Measurements from ENCODE around the gene INSYN2B.
"Not testable (repeated sequence)": the region's sequence is repeated elsewhere in the genome, so short reads cannot be mapped to it uniquely, and the experiment has no call there.

INSYN2B gene

DNA sequence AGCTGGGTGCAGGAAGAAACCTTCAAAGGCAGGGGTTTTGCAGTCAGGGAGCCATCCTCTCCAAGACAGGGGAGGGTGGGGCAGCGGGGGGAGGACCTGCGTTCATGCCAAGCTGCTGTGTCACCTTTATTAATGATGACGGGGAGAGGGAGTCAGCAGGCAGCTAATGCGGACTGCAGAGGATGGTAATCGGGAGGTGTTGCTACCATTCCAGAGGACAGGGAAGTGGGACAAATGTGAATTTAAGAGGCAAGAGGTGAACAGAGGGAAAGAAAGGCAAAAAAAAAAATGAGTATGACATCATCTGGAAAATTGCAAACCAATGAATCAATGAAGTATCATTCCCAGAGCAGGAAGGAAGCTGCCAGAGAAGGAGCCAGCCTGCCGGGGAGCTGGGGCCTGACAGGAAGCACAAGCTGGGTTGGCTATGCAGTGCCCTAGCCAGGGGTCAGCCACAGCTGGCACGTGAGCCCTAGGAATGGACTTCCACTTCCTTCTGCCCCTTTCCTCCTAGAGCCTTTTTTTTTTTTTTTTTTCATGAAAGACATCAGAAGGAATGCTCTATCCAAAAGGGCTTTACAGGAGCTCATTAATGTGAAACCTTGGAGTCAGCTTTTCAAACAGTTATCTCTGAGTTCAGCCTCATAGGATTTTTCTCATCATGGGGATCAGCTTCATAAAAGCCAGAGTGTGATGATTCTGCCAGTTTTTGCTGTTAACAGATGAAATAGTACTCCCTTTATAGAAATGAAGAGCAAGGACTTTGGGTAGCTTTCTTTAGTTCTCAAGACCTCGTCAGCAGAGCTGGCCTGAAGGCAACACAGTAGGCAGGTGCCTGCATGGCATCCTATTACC is 9.2 kb downstream of the INSYN2B start:
- no peak for DNase-seq

DNA sequence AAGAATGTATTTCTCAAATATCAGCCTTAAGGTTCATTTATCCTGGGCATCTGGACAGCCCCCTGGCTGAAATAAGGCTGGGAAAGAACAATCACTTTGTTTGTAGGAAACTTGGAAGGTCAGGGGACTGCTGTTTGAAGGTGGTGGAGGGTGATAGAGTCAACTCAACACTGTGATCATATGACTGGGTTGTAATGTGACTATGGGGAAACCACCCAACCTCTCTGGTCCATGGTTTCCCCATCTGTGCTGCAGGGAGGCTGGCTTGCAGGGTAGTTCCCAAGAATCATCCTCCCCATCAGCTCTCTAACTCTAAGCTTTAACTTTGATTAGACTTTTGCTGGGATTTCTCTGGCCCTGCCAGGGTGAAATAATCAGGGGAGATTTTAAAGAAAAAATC is 10.0 kb downstream of the INSYN2B start:
- no peak for DNase-seq

- DNase-seq: no peak
Measured at GRCh38 chr5:169964246-169964645, 16.0 kb downstream of the INSYN2B start.

DNA sequence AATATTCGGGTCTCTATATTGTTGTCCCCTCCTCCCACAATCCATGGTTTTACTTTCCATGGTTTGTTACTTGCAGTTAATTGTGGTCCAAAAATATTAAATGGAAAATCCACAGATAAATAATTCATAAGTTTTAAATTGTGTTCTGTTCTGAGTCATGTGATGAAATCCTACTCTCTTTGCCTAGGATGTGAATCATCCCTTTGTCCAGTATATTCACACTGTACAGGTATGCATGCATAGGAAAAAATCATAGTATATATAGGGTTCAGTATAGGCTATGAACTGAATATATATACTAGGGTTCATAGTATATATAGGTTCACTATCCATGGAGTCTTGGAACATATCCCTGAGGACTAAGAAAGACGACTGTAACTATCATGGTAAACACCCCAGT is 19.6 kb downstream of the INSYN2B start:
- DNase-seq: no peak

- no peak for DNase-seq
Measured at GRCh38 chr5:169958278-169958677, 22.0 kb downstream of the INSYN2B start.

- DNase-seq: no peak
Measured at GRCh38 chr5:169956756-169957155, 23.5 kb downstream of the INSYN2B start.

- DNase-seq: no peak
Measured at GRCh38 chr5:169956126-169956525, 24.2 kb downstream of the INSYN2B start.

DNA sequence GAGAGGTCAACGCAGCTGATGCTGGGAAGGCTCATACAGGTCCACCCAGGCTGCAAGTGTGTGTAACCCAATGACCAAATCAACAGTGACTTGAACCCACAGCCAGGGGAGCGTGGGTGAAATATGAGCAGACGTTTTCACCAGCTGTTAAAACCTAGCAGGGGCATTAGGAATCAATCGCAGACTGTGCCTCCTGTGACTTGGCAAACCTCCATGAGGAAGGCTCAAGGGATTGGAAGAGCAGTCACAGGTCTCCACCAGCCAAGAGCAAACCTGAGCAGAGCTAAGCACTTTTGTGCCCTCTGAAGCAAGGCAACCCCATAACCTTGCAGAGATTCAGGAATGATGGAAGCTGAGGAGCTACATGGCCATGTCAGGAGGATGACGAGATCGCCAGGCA is 25.5 kb downstream of the INSYN2B start:
- no peak for DNase-seq

DNA sequence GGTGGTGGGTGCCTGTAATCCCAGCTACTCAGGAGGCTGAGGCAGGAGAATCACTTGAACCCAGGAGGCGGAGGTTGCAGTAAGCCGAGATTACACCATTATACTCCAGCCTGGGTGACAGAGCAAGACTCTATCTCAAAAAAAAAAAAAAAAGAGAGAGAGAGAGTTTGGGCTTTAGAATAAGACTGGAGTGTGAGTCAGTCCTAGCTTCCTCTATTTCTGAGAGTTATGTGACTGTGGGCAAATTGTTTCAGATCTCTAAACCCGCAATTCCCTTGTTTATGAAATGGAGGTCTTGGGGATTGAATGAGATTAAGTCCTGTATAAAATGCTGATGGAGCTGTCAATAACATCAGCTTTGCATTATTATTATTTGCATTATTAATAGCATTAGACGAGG is 27.1 kb downstream of the INSYN2B start:
- not testable (repeated sequence) for DNase-seq

DNA sequence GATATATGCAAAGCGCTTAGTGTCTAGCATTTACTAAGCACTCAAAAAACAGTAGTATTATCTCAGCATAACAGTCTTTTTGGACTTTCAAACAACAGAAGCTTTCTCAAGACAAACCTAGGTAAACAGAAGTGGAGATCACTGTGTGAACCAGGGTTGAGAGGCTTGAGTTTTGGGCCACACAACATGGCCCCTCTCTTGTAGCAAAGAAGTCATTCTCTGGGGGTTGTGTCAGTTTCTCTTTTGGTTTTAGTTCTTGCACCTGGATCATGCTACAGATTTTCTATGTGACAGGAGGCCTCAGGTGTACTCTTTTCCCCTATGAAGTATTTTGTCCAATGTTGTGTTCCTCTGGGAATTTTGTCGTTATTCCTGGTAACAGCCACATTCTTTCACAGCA is 30.0 kb downstream of the INSYN2B start:
- DNase-seq: no peak

- DNase-seq: no peak
Measured at GRCh38 chr5:169946743-169947295, 33.5 kb downstream of the INSYN2B start.

DNA sequence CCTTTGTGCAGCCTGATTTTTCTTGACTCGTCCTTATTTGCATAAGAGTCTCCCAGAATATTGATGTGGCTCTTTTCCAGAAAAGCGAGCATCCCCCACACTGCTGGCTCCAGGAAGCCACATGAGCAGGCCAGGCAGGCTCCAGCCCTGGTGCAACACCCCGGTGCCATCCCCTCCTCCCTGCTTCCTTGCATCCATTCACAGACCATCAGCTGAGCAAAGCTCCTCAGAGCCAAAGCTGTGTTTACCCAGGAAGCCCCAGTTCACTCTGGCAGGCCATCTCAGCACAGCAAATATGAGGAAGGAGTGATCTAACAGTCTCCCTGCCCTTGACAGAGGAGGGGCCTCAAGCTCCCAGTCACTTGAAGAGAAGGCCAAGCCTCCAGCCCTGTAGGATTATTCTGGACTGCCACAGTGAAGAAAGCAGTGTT is 34.4 kb downstream of the INSYN2B start:
- peak; percentile 68 for DNase-seq

GRCh38 chr5:169944922-169945680 is 35.2 kb downstream of the INSYN2B start:
- DNase-seq: no peak

- DNase-seq: no peak
Measured at GRCh38 chr5:169944115-169944514, 36.2 kb downstream of the INSYN2B start.

- DNase-seq: no peak
Measured at GRCh38 chr5:169943026-169943425, 37.3 kb downstream of the INSYN2B start.

- no peak for DNase-seq
Measured at GRCh38 chr5:169942181-169942580, 38.1 kb downstream of the INSYN2B start.

DNA sequence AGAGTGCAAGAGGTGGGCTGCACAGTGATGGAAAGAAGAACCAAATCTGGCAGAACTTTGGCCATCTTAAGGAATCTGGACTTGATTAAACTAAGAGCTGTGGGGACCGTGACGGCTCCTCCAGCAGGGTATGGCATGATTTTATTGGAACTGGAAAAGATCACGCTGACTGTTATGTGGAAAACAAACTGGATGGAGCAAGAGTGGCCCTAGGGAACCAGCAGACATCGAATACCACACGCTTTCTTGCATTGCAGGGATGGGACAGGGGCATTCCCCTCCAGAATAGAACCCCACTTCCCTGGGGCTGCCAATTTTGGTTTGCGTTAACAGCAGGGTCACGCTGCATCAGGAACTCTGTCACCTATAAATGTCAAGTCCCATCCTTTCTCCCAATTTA is 38.8 kb downstream of the INSYN2B start:
- no peak for DNase-seq

GRCh38 chr5:169939731-169940130 is 40.6 kb downstream of the INSYN2B start:
- no peak for DNase-seq

DNA sequence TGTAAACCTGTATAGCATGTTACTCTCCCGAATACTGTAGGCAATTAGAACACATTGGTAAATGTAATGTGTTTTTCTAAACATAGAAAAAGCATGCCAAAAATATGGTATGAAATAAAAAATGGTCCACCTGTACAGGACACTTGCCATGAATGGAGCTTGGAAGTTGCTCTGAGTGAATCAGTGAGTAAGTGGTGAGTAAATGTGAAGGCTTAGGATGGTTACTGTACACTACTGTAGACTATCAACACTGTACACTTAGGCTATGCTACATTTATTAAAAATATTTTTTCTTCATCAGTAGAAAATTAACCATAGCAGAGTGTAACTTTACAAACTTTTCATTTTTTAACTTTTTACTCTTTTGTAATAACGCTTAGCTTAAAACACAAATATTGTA is 41.9 kb downstream of the INSYN2B start:
- no peak for DNase-seq

GRCh38 chr5:169935762-169936161 is 44.5 kb downstream of the INSYN2B start:
- no peak for DNase-seq

DNA sequence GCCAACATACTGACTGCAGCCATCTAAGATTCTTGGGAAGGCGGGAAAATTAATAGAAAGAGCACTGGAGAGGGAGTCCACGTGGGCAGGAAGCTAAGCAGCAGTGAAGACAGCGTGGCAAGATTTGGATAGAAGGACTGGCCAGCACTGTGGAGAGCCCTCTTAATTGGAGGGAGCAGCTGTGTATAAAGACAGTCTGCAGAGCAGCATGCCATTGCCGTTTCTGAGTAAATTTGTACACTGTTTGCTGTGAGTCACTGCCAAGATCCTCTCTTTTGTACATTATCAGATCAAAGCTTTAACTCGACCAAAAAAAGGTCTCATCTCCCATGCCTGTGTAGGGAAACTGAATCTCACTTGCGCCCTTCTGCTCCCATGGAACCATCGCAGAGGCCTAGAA is 45.3 kb downstream of the INSYN2B start:
- DNase-seq: no peak

- DNase-seq: no peak
Measured at GRCh38 chr5:169933616-169934015, 46.7 kb downstream of the INSYN2B start.

DNA sequence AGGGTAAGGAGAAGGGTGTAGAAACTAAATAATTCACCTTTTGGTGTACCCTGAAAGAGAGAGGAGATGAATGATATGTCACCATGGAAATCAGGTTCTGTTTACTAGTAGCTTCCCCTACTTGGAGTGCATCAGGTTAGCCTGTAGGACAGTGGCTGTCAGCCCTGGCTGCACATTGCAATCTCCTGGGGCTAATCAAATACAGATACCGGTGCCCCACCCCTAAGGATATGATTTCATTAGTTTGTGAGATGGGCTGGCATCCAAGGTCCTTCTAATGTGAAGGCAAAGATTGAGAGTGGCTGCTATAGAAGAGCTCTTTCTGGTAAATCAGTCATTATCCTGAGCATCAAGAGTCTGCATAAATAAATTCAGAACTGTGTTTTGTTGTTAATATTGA is 47.2 kb downstream of the INSYN2B start:
- no peak for DNase-seq

- DNase-seq: no peak
Measured at GRCh38 chr5:169923988-169924387, 56.3 kb downstream of the INSYN2B start.
